Cardiac muscle cell (in vitro differentiated cells and primary cell): Measurements from ENCODE around the gene MYO5A. TPM values are rescaled to one million over a fixed set of nuclear protein-coding genes. Genes with fewer than 3 reads are reported as not detected.

ENCODE experiments used
- DNase-seq, 2 donors: peaks; one replicate each; pipeline versions ENCODE4 v3.0.0 to v3.0.0-alpha.2; 2010 to 2017; ENCODE audit warnings: low read depth in 1 of 2, low spot score in 1 of 2
- H3K27ac ChIP-seq: fragments of 200-600 bp; sonication (generic); 2 replicates; pipeline ENCODE4 v1.5.1; 2016
- H3K27me3 ChIP-seq: fragments of 200-600 bp; sonication (generic); 2 replicates; pipeline ENCODE4 v1.6.0; 2016; ENCODE audit warnings: control low read depth
- H3K36me3 ChIP-seq: fragments of 200-600 bp; sonication (generic); 2 replicates; pipeline ENCODE4 v1.5.1; 2016; ENCODE audit warnings: control low read depth
- H3K4me1 ChIP-seq: fragments of 200-600 bp; sonication (generic); 2 replicates; pipeline ENCODE4 v1.8.1; 2017; ENCODE audit warnings: low read depth, mild to moderate bottlenecking, mixed run types
- H3K4me3 ChIP-seq: fragments of 200-600 bp; sonication (generic); 2 replicates; pipeline ENCODE4 v1.5.1; 2016; ENCODE audit warnings: mild to moderate bottlenecking
- H3K9me3 ChIP-seq: fragments of 200-600 bp; sonication (generic); 2 replicates; pipeline ENCODE4 v1.5.1; 2017; ENCODE audit warnings: low read depth, mild to moderate bottlenecking, control low read depth
- CTCF ChIP-seq: IDR thresholded peaks from 2 replicates; pipeline ENCODE4 v1.5.1; 2012; ENCODE audit warnings: low read depth, mild to moderate bottlenecking, low read length
- polyA plus RNA-seq: library from polyadenylated mRNA; unstranded; fragments of >200 nt; fragmentation: Nextera tagmentation; extraction: Ambion mirVana; gene quantifications from 2 replicates; pipeline ENCODE4 v1.2.1, GENCODE V29; 2016
- total RNA-seq: library from RNA; depleted of rRNA; stranded (reverse); fragments of >200 nt; gene quantifications from 2 replicates; pipeline ENCODE4 v1.2.3, GENCODE V29; 2016

Gene MYO5A
- total and polyA plus RNA-seq, 2 experiments from 2014 or later, result 5.1 to 27.7 TPM

DNA sequence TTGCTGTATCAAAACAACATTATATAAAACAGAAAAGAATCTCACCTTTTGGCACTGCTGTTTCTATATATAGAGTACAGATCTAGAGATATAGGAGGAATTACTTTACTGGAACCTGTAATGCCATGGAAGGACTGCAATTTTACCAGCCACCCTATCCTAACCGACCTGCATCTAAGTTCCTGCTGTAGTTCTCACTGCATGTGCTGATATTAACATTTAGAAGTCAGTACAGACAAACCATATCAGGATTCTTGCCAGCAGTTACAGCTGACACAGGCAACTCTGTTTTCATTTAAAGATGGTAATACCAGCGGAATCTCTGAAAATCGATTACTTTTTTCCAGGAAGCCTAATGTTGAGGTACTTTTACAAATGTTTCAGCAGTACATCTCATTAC lies 159.7 kb downstream of the MYO5A start:
- peaks cover 23% of the 10 kb centered on the region for H3K36me3 ChIP-seq
- peaks cover 11% of the 10 kb centered on the region for H3K4me1 ChIP-seq
- H3K27me3 ChIP-seq, result no peaks in the 10 kb centered on the region
- DNase-seq, result no peak
- no peaks in the 10 kb centered on the region for H3K9me3 ChIP-seq
- H3K27ac ChIP-seq, result no peak overlapping the region
- H3K4me3 ChIP-seq, result no peak overlapping the region
- TF ChIP-seq CTCF, result no peak

GRCh38 chr15:52368402-52368801 lies 160.3 kb downstream of the MYO5A start:
- Histone ChIP-seq H3K27ac (peak overlapping the region; percentile 28), H3K9me3 (no peaks in the 10 kb centered on the region), H3K36me3 (peaks cover 23% of the 10 kb centered on the region), H3K4me1 (peaks cover 11% of the 10 kb centered on the region), H3K4me3 (no peak overlapping the region), H3K27me3 (no peaks in the 10 kb centered on the region)
- no peak for DNase-seq
- no peak for TF ChIP-seq CTCF

GRCh38 chr15:52362497-52362896 lies 166.2 kb downstream of the MYO5A start:
- no peak for TF ChIP-seq CTCF
- Histone ChIP-seq H3K27ac (no peak overlapping the region), H3K9me3 (no peaks in the 10 kb centered on the region), H3K4me3 (no peak overlapping the region), H3K36me3 (peaks cover 11% of the 10 kb centered on the region), H3K27me3 (no peaks in the 10 kb centered on the region), H3K4me1 (no peaks in the 10 kb centered on the region)
- DNase-seq, result peak in 1 of 2 donors; percentile 71

GRCh38 chr15:52361975-52362494 lies 166.6 kb downstream of the MYO5A start:
- Histone ChIP-seq H3K4me3 (no peak overlapping the region), H3K4me1 (no peaks in the 10 kb centered on the region), H3K27me3 (no peaks in the 10 kb centered on the region), H3K27ac (no peak overlapping the region), H3K36me3 (peaks cover 11% of the 10 kb centered on the region), H3K9me3 (no peaks in the 10 kb centered on the region)
- no peak for DNase-seq
- no peak for TF ChIP-seq CTCF

DNA sequence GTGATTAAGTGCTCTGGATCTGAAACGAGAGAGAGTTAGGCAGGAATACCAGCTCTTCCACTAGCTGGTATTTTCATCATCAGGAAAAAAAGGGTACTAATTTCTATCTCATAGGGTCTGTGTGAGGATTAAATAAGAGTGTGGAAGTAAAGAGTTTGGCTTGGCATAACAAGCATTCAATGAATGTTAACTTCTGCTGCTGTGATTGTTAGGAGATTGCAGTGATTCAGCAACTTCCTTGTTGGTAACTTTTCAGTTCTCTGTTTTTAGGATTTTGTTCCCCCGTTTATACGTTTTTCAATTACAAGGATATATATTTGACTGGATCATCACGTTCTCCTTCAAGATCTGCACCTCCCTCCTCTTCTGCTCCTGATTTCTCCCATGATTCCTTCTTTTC lies 167.2 kb downstream of the MYO5A start:
- Histone ChIP-seq H3K9me3 (no peaks in the 10 kb centered on the region), H3K4me1 (no peaks in the 10 kb centered on the region), H3K36me3 (peaks cover 11% of the 10 kb centered on the region), H3K27me3 (no peaks in the 10 kb centered on the region), H3K4me3 (no peak overlapping the region), H3K27ac (no peak overlapping the region)
- no peak for DNase-seq
- TF ChIP-seq CTCF, result no peak
